Measurements from ENCODE around the gene KLF16.

Gene KLF16

DNA sequence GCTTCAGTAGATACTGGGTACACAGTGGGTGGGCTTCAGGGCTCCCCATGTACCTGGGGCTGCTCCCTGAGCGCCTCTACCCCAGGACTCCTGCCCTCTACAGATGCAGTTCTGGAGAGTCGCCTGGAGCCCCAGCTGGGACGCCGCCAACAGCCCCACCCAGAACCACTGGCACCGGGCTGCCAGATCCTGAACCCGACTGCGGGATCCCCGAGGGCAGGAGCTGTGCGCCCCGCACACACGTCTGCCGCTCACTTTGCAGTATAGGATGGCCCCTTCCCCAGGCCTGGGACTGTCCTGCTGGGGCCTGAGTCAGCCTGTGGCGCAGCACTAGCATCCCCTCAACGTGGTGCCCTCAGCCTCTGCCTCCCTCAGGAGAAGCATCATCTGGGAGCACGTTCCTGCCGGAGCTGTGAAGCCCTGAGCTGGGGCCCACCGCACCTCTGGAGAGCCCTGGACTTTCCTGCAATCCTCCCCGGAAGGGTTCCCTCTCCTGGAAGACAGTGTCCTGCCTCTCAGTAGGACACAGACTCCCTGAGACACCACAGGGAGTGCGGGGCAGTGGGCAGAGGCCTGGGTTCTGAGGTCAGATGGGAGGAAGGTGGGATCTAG is 18.8 kb downstream of the KLF16 start:
- peaks cover 8% of the 10 kb centered on the region; the same call in 1 of the 2 replicates for H3K36me3 ChIP-seq (ENCODE audit: insufficient read depth, low read length)
- TF ChIP-seq, protein P1, sequence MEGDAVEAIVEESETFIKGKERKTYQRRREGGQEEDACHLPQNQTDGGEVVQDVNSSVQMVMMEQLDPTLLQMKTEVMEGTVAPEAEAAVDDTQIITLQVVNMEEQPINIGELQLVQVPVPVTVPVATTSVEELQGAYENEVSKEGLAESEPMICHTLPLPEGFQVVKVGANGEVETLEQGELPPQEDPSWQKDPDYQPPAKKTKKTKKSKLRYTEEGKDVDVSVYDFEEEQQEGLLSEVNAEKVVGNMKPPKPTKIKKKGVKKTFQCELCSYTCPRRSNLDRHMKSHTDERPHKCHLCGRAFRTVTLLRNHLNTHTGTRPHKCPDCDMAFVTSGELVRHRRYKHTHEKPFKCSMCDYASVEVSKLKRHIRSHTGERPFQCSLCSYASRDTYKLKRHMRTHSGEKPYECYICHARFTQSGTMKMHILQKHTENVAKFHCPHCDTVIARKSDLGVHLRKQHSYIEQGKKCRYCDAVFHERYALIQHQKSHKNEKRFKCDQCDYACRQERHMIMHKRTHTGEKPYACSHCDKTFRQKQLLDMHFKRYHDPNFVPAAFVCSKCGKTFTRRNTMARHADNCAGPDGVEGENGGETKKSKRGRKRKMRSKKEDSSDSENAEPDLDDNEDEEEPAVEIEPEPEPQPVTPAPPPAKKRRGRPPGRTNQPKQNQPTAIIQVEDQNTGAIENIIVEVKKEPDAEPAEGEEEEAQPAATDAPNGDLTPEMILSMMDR (IDR thresholded peaks at IDR 0.05; ENCODE audit: low read length), result no peak
- TF ChIP-seq EZH2 (IDR thresholded peaks at IDR 0.05; ENCODE audit: borderline replicate concordance, low read length), result no peak
- H3K27me3 ChIP-seq (ENCODE audit: insufficient read depth, low read length), result no peaks in the 10 kb centered on the region
- no peak overlapping the region for H3K27ac ChIP-seq (ENCODE audit: low read depth, low read length, poor library complexity, severe bottlenecking)
- H3F3A ChIP-seq (ENCODE audit: insufficient read depth, low read length), result no peaks in the 10 kb centered on the region
- no peaks in the 10 kb centered on the region for H3K9me2 ChIP-seq (ENCODE audit: low read depth, low read length)
- no peak overlapping the region for H2AFZ ChIP-seq (ENCODE audit: low read length)
- no peaks in the 10 kb centered on the region for H4K20me1 ChIP-seq (ENCODE audit: insufficient read depth, low read length)
- H3K9ac ChIP-seq (ENCODE audit: low read length), result no peak overlapping the region
- no peak overlapping the region for H3K4me2 ChIP-seq (ENCODE audit: low read length)
- no peaks in the 10 kb centered on the region for H3K9me3 ChIP-seq (ENCODE audit: low read length)
- no peak overlapping the region for H3K4me3 ChIP-seq (ENCODE audit: low read depth, low read length, poor library complexity, severe bottlenecking)
- peaks cover 50% of the 10 kb centered on the region for H3K4me1 ChIP-seq (ENCODE audit: insufficient read depth, low read length, severe bottlenecking)
- peaks cover 50% of the 10 kb centered on the region for H3K79me2 ChIP-seq (ENCODE audit: insufficient read depth, low read length)

DNA sequence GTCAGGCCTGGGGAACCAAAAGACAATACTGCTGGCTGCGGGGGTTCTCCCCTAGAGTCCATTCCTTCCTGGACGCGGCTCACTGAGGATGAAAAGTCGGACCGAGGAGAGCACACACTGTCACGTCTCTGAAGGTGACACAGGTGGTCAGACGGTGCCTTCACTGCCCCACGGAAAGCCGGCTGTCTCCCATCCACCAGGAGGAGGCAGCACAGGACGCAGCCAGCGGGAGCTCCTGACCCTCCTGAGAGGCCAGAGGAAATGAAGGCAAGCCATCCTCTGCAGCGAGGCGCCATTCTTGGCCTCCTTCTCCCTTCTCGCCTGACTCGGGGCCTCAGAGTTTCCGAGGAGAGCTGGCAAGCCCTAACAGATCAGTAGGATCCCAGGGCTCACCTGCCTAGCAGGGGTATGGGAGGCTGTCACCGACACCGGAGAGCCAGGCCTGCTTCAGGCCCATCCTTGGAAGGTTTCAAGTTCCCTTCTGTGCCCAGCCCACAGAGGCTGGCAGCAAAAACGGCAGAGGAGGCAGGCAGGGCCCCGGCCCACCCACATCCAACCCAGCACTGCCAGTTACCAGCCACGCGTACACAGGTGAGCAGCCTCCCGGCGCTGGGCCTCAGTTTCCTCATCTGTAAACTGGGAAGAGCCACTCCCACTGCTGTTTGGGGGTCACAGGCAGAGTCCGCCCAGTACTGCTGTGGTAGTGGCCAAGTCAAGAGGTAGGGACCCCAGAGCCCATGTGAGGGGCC is 19.6 kb downstream of the KLF16 start:
- H3K9ac ChIP-seq (ENCODE audit: low read length), result no peak overlapping the region
- peaks cover 50% of the 10 kb centered on the region for H3K4me1 ChIP-seq (ENCODE audit: insufficient read depth, low read length, severe bottlenecking)
- no peaks in the 10 kb centered on the region for H3K9me3 ChIP-seq (ENCODE audit: low read length)
- peaks cover 50% of the 10 kb centered on the region for H3K79me2 ChIP-seq (ENCODE audit: insufficient read depth, low read length)
- no peak overlapping the region for H2AFZ ChIP-seq (ENCODE audit: low read length)
- H3F3A ChIP-seq (ENCODE audit: insufficient read depth, low read length), result no peaks in the 10 kb centered on the region
- H3K4me3 ChIP-seq (ENCODE audit: low read depth, low read length, poor library complexity, severe bottlenecking), result no peak overlapping the region
- H3K36me3 ChIP-seq (ENCODE audit: insufficient read depth, low read length), result peaks cover 8% of the 10 kb centered on the region; the same call in 1 of the 2 replicates
- no peak overlapping the region; the same call in 1 of the 2 replicates for H3K4me2 ChIP-seq (ENCODE audit: low read length)
- no peaks in the 10 kb centered on the region for H3K27me3 ChIP-seq (ENCODE audit: insufficient read depth, low read length)
- no peak overlapping the region for H3K27ac ChIP-seq (ENCODE audit: low read depth, low read length, poor library complexity, severe bottlenecking)
- no peaks in the 10 kb centered on the region for H4K20me1 ChIP-seq (ENCODE audit: insufficient read depth, low read length)
- no peak for TF ChIP-seq EZH2 (IDR thresholded peaks at IDR 0.05; ENCODE audit: borderline replicate concordance, low read length)
- TF ChIP-seq, protein P1 (IDR thresholded peaks at IDR 0.05; ENCODE audit: low read length), result peak; percentile 17; the same call in 1 of the 2 replicates
- H3K9me2 ChIP-seq (ENCODE audit: low read depth, low read length), result no peaks in the 10 kb centered on the region

DNA sequence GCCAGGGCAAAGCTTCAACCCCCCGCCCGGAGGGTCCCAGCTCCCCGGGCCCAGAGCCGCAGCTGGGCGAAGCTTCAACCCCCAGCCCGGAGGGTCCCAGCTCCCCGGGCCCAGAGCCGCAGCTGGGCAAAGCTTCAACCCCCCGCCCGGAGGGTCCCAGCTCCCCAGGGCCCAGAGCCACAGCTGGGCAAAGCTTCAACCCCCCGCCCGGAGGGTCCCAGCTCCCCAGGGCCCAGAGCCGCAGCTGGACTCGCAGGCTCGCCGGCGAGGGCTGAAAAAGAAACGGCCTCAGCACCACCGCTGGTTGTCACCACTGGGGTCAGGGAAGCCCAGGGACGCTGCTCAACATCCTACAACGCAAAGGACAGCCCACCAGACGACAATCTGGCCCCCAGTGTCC is 20.3 kb downstream of the KLF16 start:
- Histone ChIP-seq H3F3A (ENCODE audit: insufficient read depth, low read length) (no peaks in the 10 kb centered on the region), H3K4me3 (ENCODE audit: low read depth, low read length, poor library complexity, severe bottlenecking) (no peak overlapping the region), H2AFZ (ENCODE audit: low read length) (no peak overlapping the region), H3K36me3 (ENCODE audit: insufficient read depth, low read length) (peaks cover 8% of the 10 kb centered on the region; the same call in 1 of the 2 replicates), H3K9me3 (ENCODE audit: low read length) (no peaks in the 10 kb centered on the region), H3K9ac (ENCODE audit: low read length) (no peak overlapping the region), H3K27me3 (ENCODE audit: insufficient read depth, low read length) (no peaks in the 10 kb centered on the region), H4K20me1 (ENCODE audit: insufficient read depth, low read length) (no peaks in the 10 kb centered on the region), H3K9me2 (ENCODE audit: low read depth, low read length) (no peaks in the 10 kb centered on the region), H3K27ac (ENCODE audit: low read depth, low read length, poor library complexity, severe bottlenecking) (no peak overlapping the region), H3K79me2 (ENCODE audit: insufficient read depth, low read length) (peaks cover 50% of the 10 kb centered on the region), H3K4me1 (ENCODE audit: insufficient read depth, low read length, severe bottlenecking) (peaks cover 53% of the 10 kb centered on the region), H3K4me2 (ENCODE audit: low read length) (no peak overlapping the region; the same call in 1 of the 2 replicates)
- TF ChIP-seq EZH2 (IDR thresholded peaks at IDR 0.05; ENCODE audit: borderline replicate concordance, low read length), result no peak
- TF ChIP-seq, protein P1 (IDR thresholded peaks at IDR 0.05; ENCODE audit: low read length), result no peak

Measured in OCI-LY1 (cell line).